Immature natural killer cell (primary cell): ENCODE results near the gene AP3B1. TPM values are rescaled to one million over a fixed set of nuclear protein-coding genes. Genes with fewer than 3 reads are reported as not detected.

Experiments used
- DNase-seq, 3 donors: peaks; one replicate each; pipeline ENCODE4 v3.0.0; 2022; ENCODE audit warnings: mixed read lengths in 1 of 3
- H3K27ac Mint-ChIP-seq, 6 donors: one replicate each; pipeline ENCODE4 v1.8.0; 2020; ENCODE audit warnings: mixed read lengths in 6 of 6, mild to moderate bottlenecking in 5 of 6, inconsistent platforms in 4 of 6, moderate library complexity in 3 of 6
- H3K27me3 Mint-ChIP-seq, 3 donors: one replicate each; pipeline ENCODE4 v1.8.0; 2020 to 2021; ENCODE audit warnings: low read depth in 3 of 3, mild to moderate bottlenecking in 3 of 3, mixed read lengths in 3 of 3, moderate library complexity in 3 of 3, inconsistent platforms in 1 of 3
- H3K36me3 Mint-ChIP-seq, 3 donors: one replicate each; pipeline ENCODE4 v1.8.0; 2020; ENCODE audit warnings: mixed read lengths in 3 of 3, inconsistent platforms in 2 of 3, mild to moderate bottlenecking in 2 of 3
- H3K4me1 Mint-ChIP-seq, 2 donors: one replicate each; pipeline ENCODE4 v1.8.0; 2020; ENCODE audit warnings: inconsistent platforms in 2 of 2, mild to moderate bottlenecking in 2 of 2, mixed read lengths in 2 of 2, moderate library complexity in 1 of 2
- H3K4me3 Mint-ChIP-seq, 5 donors: one replicate each; pipeline ENCODE4 v1.8.0; 2020; ENCODE audit warnings: mild to moderate bottlenecking in 5 of 5, mixed read lengths in 5 of 5, inconsistent platforms in 3 of 5, moderate library complexity in 3 of 5
- H3K9me3 Mint-ChIP-seq, 6 donors: one replicate each; pipeline ENCODE4 v1.8.0; 2020; ENCODE audit warnings: mild to moderate bottlenecking in 6 of 6, mixed read lengths in 6 of 6, inconsistent platforms in 4 of 6, moderate library complexity in 3 of 6
- polyA plus RNA-seq, 3 donors: library from polyadenylated mRNA; unstranded; fragments of 300-500 nt; fragmentation: Illumina TruSeq; gene quantifications; one replicate each; pipeline ENCODE4 v1.2.3, GENCODE V29; 2021

AP3B1 gene
- polyA plus RNA-seq, 3 donors from 2014 or later = 11.6 to 31.7 (median 19.2) TPM

GRCh38 chr5:78283105-78283504 lies 11.4 kb downstream of the AP3B1 start:
- Mint-ChIP-seq H3K27me3 (peaks cover 0 to 2% (median 0%) of the 10 kb centered on the region in 3 donors), H3K4me1 (peaks cover 35 to 58% of the 10 kb centered on the region in 2 donors)

GRCh38 chr5:78280261-78280660 lies 14.2 kb downstream of the AP3B1 start:
- H3K4me1 Mint-ChIP-seq = peaks cover 21 to 54% of the 10 kb centered on the region in 2 donors
- DNase-seq = no peak
- no peak overlapping the region for H3K4me3 Mint-ChIP-seq
- H3K27me3 Mint-ChIP-seq = peaks cover 0 to 2% (median 0%) of the 10 kb centered on the region in 3 donors
- H3K9me3 Mint-ChIP-seq = no peaks in the 10 kb centered on the region
- H3K27ac Mint-ChIP-seq = no peak overlapping the region
- peaks cover 0 to 2% (median 0%) of the 10 kb centered on the region in 3 donors for H3K36me3 Mint-ChIP-seq

More at GRCh38 chr5:78283105-78283504, 11.4 kb downstream of the AP3B1 start:
- peak overlapping the region in 2 of 5 donors; percentile 3 to 18 for H3K4me3 Mint-ChIP-seq
- no peak for DNase-seq
- H3K36me3 Mint-ChIP-seq = peaks cover 0 to 7% (median 0%) of the 10 kb centered on the region in 3 donors
- no peak overlapping the region for H3K27ac Mint-ChIP-seq
- H3K9me3 Mint-ChIP-seq = no peaks in the 10 kb centered on the region

- H3K4me3 Mint-ChIP-seq = no peak overlapping the region
- H3K9me3 Mint-ChIP-seq = no peaks in the 10 kb centered on the region
- no peaks in the 10 kb centered on the region for H3K36me3 Mint-ChIP-seq
- no peaks in the 10 kb centered on the region for H3K27me3 Mint-ChIP-seq
- DNase-seq = no peak
- H3K27ac Mint-ChIP-seq = no peak overlapping the region
- peaks cover 26 to 55% of the 10 kb centered on the region in 2 donors for H3K4me1 Mint-ChIP-seq
Measured at GRCh38 chr5:78279194-78279593, 15.3 kb downstream of the AP3B1 start.

- no peak for DNase-seq
- Mint-ChIP-seq H3K4me1 (peaks cover 20 to 56% of the 10 kb centered on the region in 2 donors), H3K27ac (no peak overlapping the region), H3K4me3 (no peak overlapping the region), H3K36me3 (no peaks in the 10 kb centered on the region), H3K27me3 (no peaks in the 10 kb centered on the region), H3K9me3 (no peaks in the 10 kb centered on the region)
Measured at GRCh38 chr5:78277715-78278114, 16.8 kb downstream of the AP3B1 start.

- no peak overlapping the region for H3K27ac Mint-ChIP-seq
- DNase-seq = no peak
- peaks cover 19 to 59% of the 10 kb centered on the region in 2 donors for H3K4me1 Mint-ChIP-seq
- H3K27me3 Mint-ChIP-seq = no peaks in the 10 kb centered on the region
- no peaks in the 10 kb centered on the region for H3K36me3 Mint-ChIP-seq
- H3K9me3 Mint-ChIP-seq = no peaks in the 10 kb centered on the region
- no peak overlapping the region for H3K4me3 Mint-ChIP-seq
Measured at GRCh38 chr5:78275998-78276543, 18.4 kb downstream of the AP3B1 start.

GRCh38 chr5:78274540-78275197 lies 19.8 kb downstream of the AP3B1 start:
- peaks cover 19 to 64% of the 10 kb centered on the region in 2 donors for H3K4me1 Mint-ChIP-seq
- H3K9me3 Mint-ChIP-seq = no peaks in the 10 kb centered on the region
- H3K4me3 Mint-ChIP-seq = no peak overlapping the region
- H3K27me3 Mint-ChIP-seq = no peaks in the 10 kb centered on the region
- no peak for DNase-seq
- H3K36me3 Mint-ChIP-seq = no peaks in the 10 kb centered on the region
- peak overlapping the region in 3 of 6 donors; percentile 5 to 51 (median 6) for H3K27ac Mint-ChIP-seq

GRCh38 chr5:78273436-78273835 lies 21.1 kb downstream of the AP3B1 start:
- no peaks in the 10 kb centered on the region for H3K27me3 Mint-ChIP-seq
- no peaks in the 10 kb centered on the region for H3K36me3 Mint-ChIP-seq
- H3K27ac Mint-ChIP-seq = no peak overlapping the region
- DNase-seq = no peak
- H3K4me3 Mint-ChIP-seq = no peak overlapping the region
- H3K9me3 Mint-ChIP-seq = no peaks in the 10 kb centered on the region
- peaks cover 22 to 72% of the 10 kb centered on the region in 2 donors for H3K4me1 Mint-ChIP-seq

- Mint-ChIP-seq H3K4me1 (peaks cover 21 to 68% of the 10 kb centered on the region in 2 donors), H3K4me3 (no peak overlapping the region), H3K27me3 (no peaks in the 10 kb centered on the region), H3K9me3 (no peaks in the 10 kb centered on the region), H3K27ac (peak overlapping the region in 2 of 6 donors; percentile 14 to 31), H3K36me3 (no peaks in the 10 kb centered on the region)
- DNase-seq = no peak
Measured at GRCh38 chr5:78271766-78272165, 22.7 kb downstream of the AP3B1 start.

- no peak overlapping the region for H3K4me3 Mint-ChIP-seq
- peak in 1 of 3 donors; percentile 4 for DNase-seq
- peaks cover 0 to 9% (median 9%) of the 10 kb centered on the region in 3 donors for H3K36me3 Mint-ChIP-seq
- H3K27ac Mint-ChIP-seq = no peak overlapping the region
- H3K27me3 Mint-ChIP-seq = peaks cover 0 to 2% (median 0%) of the 10 kb centered on the region in 3 donors
- no peaks in the 10 kb centered on the region for H3K9me3 Mint-ChIP-seq
- peaks cover 13 to 51% of the 10 kb centered on the region in 2 donors for H3K4me1 Mint-ChIP-seq
Measured at GRCh38 chr5:78269088-78269703, 25.3 kb downstream of the AP3B1 start.

GRCh38 chr5:78268356-78268755 lies 26.1 kb downstream of the AP3B1 start:
- no peaks in the 10 kb centered on the region for H3K9me3 Mint-ChIP-seq
- no peak overlapping the region for H3K4me3 Mint-ChIP-seq
- H3K36me3 Mint-ChIP-seq = peaks cover 0 to 12% (median 9%) of the 10 kb centered on the region in 3 donors
- peaks cover 0 to 2% (median 0%) of the 10 kb centered on the region in 3 donors for H3K27me3 Mint-ChIP-seq
- peaks cover 8 to 43% of the 10 kb centered on the region in 2 donors for H3K4me1 Mint-ChIP-seq
- no peak for DNase-seq
- peak overlapping the region in 1 of 6 donors; percentile 3 for H3K27ac Mint-ChIP-seq

- no peak overlapping the region for H3K4me3 Mint-ChIP-seq
- DNase-seq = no peak
- H3K9me3 Mint-ChIP-seq = no peaks in the 10 kb centered on the region
- H3K27me3 Mint-ChIP-seq = peaks cover 0 to 3% (median 2%) of the 10 kb centered on the region in 3 donors
- H3K4me1 Mint-ChIP-seq = peaks cover 6 to 18% of the 10 kb centered on the region in 2 donors
- no peak overlapping the region for H3K27ac Mint-ChIP-seq
- H3K36me3 Mint-ChIP-seq = peaks cover 8 to 21% (median 13%) of the 10 kb centered on the region in 3 donors
Measured at GRCh38 chr5:78265163-78265562, 29.3 kb downstream of the AP3B1 start.

- no peak overlapping the region for H3K4me3 Mint-ChIP-seq
- no peak overlapping the region for H3K27ac Mint-ChIP-seq
- DNase-seq = no peak
- H3K36me3 Mint-ChIP-seq = peaks cover 8 to 21% (median 13%) of the 10 kb centered on the region in 3 donors
- H3K9me3 Mint-ChIP-seq = no peaks in the 10 kb centered on the region
- peaks cover 6 to 18% of the 10 kb centered on the region in 2 donors for H3K4me1 Mint-ChIP-seq
- peaks cover 0 to 3% (median 2%) of the 10 kb centered on the region in 3 donors for H3K27me3 Mint-ChIP-seq
Measured at GRCh38 chr5:78264600-78264999, 29.9 kb downstream of the AP3B1 start.

- H3K4me1 Mint-ChIP-seq = peaks cover 20 to 30% of the 10 kb centered on the region in 2 donors
- no peak overlapping the region for H3K27ac Mint-ChIP-seq
- peaks cover 0 to 1% (median 0%) of the 10 kb centered on the region in 6 donors for H3K9me3 Mint-ChIP-seq
- H3K36me3 Mint-ChIP-seq = peaks cover 11 to 27% (median 21%) of the 10 kb centered on the region in 3 donors
- no peak overlapping the region for H3K4me3 Mint-ChIP-seq
- peaks cover 0 to 4% (median 2%) of the 10 kb centered on the region in 3 donors for H3K27me3 Mint-ChIP-seq
- no peak for DNase-seq
Measured at GRCh38 chr5:78260771-78261170, 33.7 kb downstream of the AP3B1 start.

GRCh38 chr5:78253201-78253600 lies 41.3 kb downstream of the AP3B1 start:
- peaks cover 0 to 3% (median 0%) of the 10 kb centered on the region in 3 donors for H3K27me3 Mint-ChIP-seq
- no peak for DNase-seq
- H3K4me1 Mint-ChIP-seq = peaks cover 28 to 76% of the 10 kb centered on the region in 2 donors
- no peak overlapping the region for H3K4me3 Mint-ChIP-seq
- peaks cover 16 to 32% (median 23%) of the 10 kb centered on the region in 3 donors for H3K36me3 Mint-ChIP-seq
- H3K9me3 Mint-ChIP-seq = peaks cover 0 to 7% (median under 1%) of the 10 kb centered on the region in 6 donors
- H3K27ac Mint-ChIP-seq = no peak overlapping the region
